Upper lobe of right lung (tissue), 1 donor: Measurements from ENCODE around the gene DENND2C. TPM values are rescaled to one million over a fixed set of nuclear protein-coding genes. Genes with fewer than 3 reads are reported as not detected.

ENCODE experiments used
- ATAC-seq: fragments of 200-7000 bp; cut with Tn5 transposase; one replicate; pipeline ENCODE4 v1.9.1; 2020; ENCODE audit warnings: mild to moderate bottlenecking, moderate library complexity
- DNase-seq: peaks from one replicate; pipeline ENCODE4 v3.0.0-alpha.2; 2020
- H3K27ac ChIP-seq: fragments of 200-600 bp; one replicate; pipeline ENCODE4 v1.8.0; 2022
- H3K27me3 ChIP-seq: fragments of 200-600 bp; one replicate; pipeline ENCODE4 v1.8.0; 2022; ENCODE audit warnings: mild to moderate bottlenecking
- H3K36me3 ChIP-seq: fragments of 200-600 bp; one replicate; pipeline ENCODE4 v1.8.0; 2022
- H3K4me1 ChIP-seq: fragments of 200-600 bp; one replicate; pipeline ENCODE4 v1.8.0; 2022
- H3K4me3 ChIP-seq: fragments of 200-600 bp; one replicate; pipeline ENCODE4 v1.8.0; 2022; ENCODE audit warnings: mild to moderate bottlenecking
- H3K9me3 ChIP-seq: fragments of 200-600 bp; one replicate; pipeline ENCODE4 v1.8.0; 2022
- intact Hi-C: fragments of 100-400 bp; cut with DNase I; formaldehyde crosslinking; loops from one replicate; pipeline ENCODE4 v1.11.0; 2022
- total RNA-seq: library from RNA; stranded (reverse); fragmentation: NEBNext Ultra II Directional; extraction: Animal tissue kit (Norgen Biotek cat#: 25700); gene quantifications from one replicate; pipeline ENCODE4 v1.2.1, GENCODE V29; 2021
- TF ChIP-seq, protein P1 (sequence below): fragments of 200-600 bp; IDR thresholded peaks from one replicate; pipeline ENCODE4 v1.8.0; 2022; ENCODE audit warnings: antibody characterized with exemption
- donor health status: DM: no; HTN: yes; CAD: no; lungs with severe emphysema.

The DENND2C gene
- total RNA-seq, 1 donor from 2014 or later = 2.3 TPM

DNA sequence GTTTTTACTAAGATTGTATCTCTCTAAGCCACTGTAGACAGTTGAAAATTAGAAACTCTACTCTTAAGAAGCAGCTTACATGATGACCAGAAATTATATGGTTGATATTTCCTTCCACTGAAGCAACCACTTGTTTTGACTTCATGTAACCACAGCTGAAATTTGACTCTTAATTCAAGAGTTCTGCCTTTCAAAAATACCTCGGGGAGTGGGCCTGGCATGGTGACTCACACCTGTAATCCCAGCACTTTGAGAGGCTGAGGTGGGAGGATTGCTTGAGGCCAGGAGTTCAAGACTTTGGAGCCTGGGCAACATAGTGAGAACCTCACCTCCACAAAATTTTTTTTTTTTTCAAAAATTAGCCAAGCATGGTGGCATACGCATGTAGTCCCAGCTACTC, 21.2 kb upstream of the DENND2C start:
- Histone ChIP-seq H3K4me3 (no peak overlapping the region), H3K27ac (no peak overlapping the region), H3K4me1 (no peaks in the 10 kb centered on the region), H3K9me3 (no peaks in the 10 kb centered on the region), H3K36me3 (no peaks in the 10 kb centered on the region), H3K27me3 (peaks cover 5% of the 10 kb centered on the region)
- intact Hi-C loops = no loop called here
- TF ChIP-seq, protein P1, sequence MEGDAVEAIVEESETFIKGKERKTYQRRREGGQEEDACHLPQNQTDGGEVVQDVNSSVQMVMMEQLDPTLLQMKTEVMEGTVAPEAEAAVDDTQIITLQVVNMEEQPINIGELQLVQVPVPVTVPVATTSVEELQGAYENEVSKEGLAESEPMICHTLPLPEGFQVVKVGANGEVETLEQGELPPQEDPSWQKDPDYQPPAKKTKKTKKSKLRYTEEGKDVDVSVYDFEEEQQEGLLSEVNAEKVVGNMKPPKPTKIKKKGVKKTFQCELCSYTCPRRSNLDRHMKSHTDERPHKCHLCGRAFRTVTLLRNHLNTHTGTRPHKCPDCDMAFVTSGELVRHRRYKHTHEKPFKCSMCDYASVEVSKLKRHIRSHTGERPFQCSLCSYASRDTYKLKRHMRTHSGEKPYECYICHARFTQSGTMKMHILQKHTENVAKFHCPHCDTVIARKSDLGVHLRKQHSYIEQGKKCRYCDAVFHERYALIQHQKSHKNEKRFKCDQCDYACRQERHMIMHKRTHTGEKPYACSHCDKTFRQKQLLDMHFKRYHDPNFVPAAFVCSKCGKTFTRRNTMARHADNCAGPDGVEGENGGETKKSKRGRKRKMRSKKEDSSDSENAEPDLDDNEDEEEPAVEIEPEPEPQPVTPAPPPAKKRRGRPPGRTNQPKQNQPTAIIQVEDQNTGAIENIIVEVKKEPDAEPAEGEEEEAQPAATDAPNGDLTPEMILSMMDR = no peak
- ATAC-seq = no peak
- no peak for DNase-seq

GRCh38 chr1:114690148-114690547, 20.3 kb upstream of the DENND2C start:
- Histone ChIP-seq H3K27me3 (peaks cover 5% of the 10 kb centered on the region), H3K27ac (no peak overlapping the region), H3K9me3 (no peaks in the 10 kb centered on the region), H3K4me1 (no peaks in the 10 kb centered on the region), H3K4me3 (no peak overlapping the region), H3K36me3 (no peaks in the 10 kb centered on the region)
- no peak for ATAC-seq
- intact Hi-C loops = no loop called here
- no peak for DNase-seq
- TF ChIP-seq, protein P1 = no peak

DNA sequence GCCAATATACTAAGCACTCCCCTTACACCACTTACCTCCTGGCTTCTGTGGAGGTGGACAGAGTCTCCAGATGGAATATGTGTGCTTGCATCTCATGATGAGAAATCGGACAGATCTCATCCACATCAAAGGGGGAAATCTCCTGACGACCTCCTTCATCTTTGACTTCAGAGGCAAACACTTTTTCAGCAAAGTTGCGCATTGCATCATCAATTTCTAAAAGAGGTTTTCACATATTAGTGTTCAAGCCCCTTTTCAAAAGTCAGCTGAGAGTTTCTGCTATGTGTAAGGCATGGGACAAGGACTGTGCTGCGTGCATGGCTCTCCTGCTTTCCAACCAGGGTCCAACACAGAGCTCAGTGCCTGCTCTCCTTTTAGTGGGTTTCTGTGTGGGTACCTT, 18.7 kb upstream of the DENND2C start:
- Histone ChIP-seq H3K4me1 (no peaks in the 10 kb centered on the region), H3K9me3 (no peaks in the 10 kb centered on the region), H3K27me3 (peaks cover 5% of the 10 kb centered on the region), H3K4me3 (no peak overlapping the region), H3K27ac (no peak overlapping the region), H3K36me3 (no peaks in the 10 kb centered on the region)
- no peak for ATAC-seq
- intact Hi-C loops = no loop called here
- no peak for DNase-seq
- TF ChIP-seq, protein P1 = no peak

- Histone ChIP-seq H3K4me1 (no peaks in the 10 kb centered on the region), H3K4me3 (no peak overlapping the region), H3K27me3 (no peaks in the 10 kb centered on the region), H3K36me3 (no peaks in the 10 kb centered on the region), H3K27ac (no peak overlapping the region), H3K9me3 (no peaks in the 10 kb centered on the region)
- DNase-seq (no peak), ATAC-seq (no peak)
- intact Hi-C loops = no loop called here
- TF ChIP-seq, protein P1 = no peak
Observed at GRCh38 chr1:114685851-114686250, 16.0 kb upstream of the DENND2C start.

GRCh38 chr1:114677691-114678090, 7.8 kb upstream of the DENND2C start:
- H3K27me3 ChIP-seq = no peaks in the 10 kb centered on the region
- no peaks in the 10 kb centered on the region for H3K36me3 ChIP-seq
- no peak for DNase-seq
- no peaks in the 10 kb centered on the region for H3K4me1 ChIP-seq
- TF ChIP-seq, protein P1 = no peak
- no peak overlapping the region for H3K27ac ChIP-seq
- H3K4me3 ChIP-seq = no peak overlapping the region
- ATAC-seq = no peak
- intact Hi-C loops = no loop called here
- no peaks in the 10 kb centered on the region for H3K9me3 ChIP-seq

- intact Hi-C loops = no loop called here
Observed at GRCh38 chr1:114676115-114676514, 6.3 kb upstream of the DENND2C start.

More at GRCh38 chr1:114676115-114676514, 6.3 kb upstream of the DENND2C start:
- ATAC-seq = no peak
- Histone ChIP-seq H3K4me3 (no peak overlapping the region), H3K4me1 (no peaks in the 10 kb centered on the region), H3K9me3 (no peaks in the 10 kb centered on the region), H3K27me3 (no peaks in the 10 kb centered on the region), H3K27ac (no peak overlapping the region), H3K36me3 (no peaks in the 10 kb centered on the region)
- no peak for DNase-seq
- TF ChIP-seq, protein P1 = no peak
